Left ventricle myocardium inferior (tissue), 1 donor: ENCODE results near the gene CCDC198. TPM values are rescaled to one million over a fixed set of nuclear protein-coding genes. Genes with fewer than 3 reads are reported as not detected.

Experiments
- DNase-seq: peaks from one replicate; pipeline ENCODE4 v3.0.0-alpha.2; 2020
- H3K27ac ChIP-seq: fragments of 200-600 bp; replicated peaks from 2 replicates; pipeline ENCODE4 v1.8.0; 2021
- H3K27me3 ChIP-seq: fragments of 200-600 bp; 2 replicates; pipeline ENCODE4 v1.8.0; 2021; ENCODE audit warnings: low read depth
- H3K36me3 ChIP-seq: fragments of 200-600 bp; 2 replicates; pipeline ENCODE4 v1.8.0; 2021
- H3K4me1 ChIP-seq: fragments of 200-600 bp; 2 replicates; pipeline ENCODE4 v1.8.0; 2021
- H3K4me3 ChIP-seq: fragments of 200-600 bp; 2 replicates; pipeline ENCODE4 v1.8.0; 2021; ENCODE audit warnings: mild to moderate bottlenecking, moderate library complexity
- H3K9me3 ChIP-seq: fragments of 200-600 bp; replicated peaks from 2 replicates; pipeline ENCODE4 v1.8.0; 2021
- intact Hi-C: fragments of 100-400 bp; cut with micrococcal nuclease; formaldehyde crosslinking; loops from one replicate; pipeline ENCODE4 v1.11.0; 2022
- total RNA-seq: library from RNA; stranded (reverse); fragmentation: NEBNext Ultra II Directional; extraction: Animal tissue kit (Norgen Biotek cat#: 25700); gene quantifications from one replicate; pipeline ENCODE4 v1.2.1, GENCODE V29; 2021
- TF ChIP-seq, protein P1 (sequence below): fragments of 200-600 bp; IDR thresholded peaks from 2 replicates; pipeline ENCODE4 v1.8.0; 2021; ENCODE audit warnings: antibody characterized with exemption, mild to moderate bottlenecking, borderline replicate concordance
- donor health status: DM: no; HTN: yes; CAD: no; lungs with severe emphysema.

Gene CCDC198
- total RNA-seq, 1 donor from 2014 or later = not detected

GRCh38 chr14:57478050-57478449 is 15.6 kb downstream of the CCDC198 start:
- intact Hi-C loops = no loop called here
- Histone ChIP-seq H3K27ac (no peak overlapping the region), H3K9me3 (no peaks in the 10 kb centered on the region), H3K27me3 (peaks cover 3% of the 10 kb centered on the region), H3K4me3 (no peak overlapping the region), H3K4me1 (no peaks in the 10 kb centered on the region), H3K36me3 (no peaks in the 10 kb centered on the region)
- DNase-seq = no peak
- TF ChIP-seq, protein P1, sequence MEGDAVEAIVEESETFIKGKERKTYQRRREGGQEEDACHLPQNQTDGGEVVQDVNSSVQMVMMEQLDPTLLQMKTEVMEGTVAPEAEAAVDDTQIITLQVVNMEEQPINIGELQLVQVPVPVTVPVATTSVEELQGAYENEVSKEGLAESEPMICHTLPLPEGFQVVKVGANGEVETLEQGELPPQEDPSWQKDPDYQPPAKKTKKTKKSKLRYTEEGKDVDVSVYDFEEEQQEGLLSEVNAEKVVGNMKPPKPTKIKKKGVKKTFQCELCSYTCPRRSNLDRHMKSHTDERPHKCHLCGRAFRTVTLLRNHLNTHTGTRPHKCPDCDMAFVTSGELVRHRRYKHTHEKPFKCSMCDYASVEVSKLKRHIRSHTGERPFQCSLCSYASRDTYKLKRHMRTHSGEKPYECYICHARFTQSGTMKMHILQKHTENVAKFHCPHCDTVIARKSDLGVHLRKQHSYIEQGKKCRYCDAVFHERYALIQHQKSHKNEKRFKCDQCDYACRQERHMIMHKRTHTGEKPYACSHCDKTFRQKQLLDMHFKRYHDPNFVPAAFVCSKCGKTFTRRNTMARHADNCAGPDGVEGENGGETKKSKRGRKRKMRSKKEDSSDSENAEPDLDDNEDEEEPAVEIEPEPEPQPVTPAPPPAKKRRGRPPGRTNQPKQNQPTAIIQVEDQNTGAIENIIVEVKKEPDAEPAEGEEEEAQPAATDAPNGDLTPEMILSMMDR = no peak

DNA sequence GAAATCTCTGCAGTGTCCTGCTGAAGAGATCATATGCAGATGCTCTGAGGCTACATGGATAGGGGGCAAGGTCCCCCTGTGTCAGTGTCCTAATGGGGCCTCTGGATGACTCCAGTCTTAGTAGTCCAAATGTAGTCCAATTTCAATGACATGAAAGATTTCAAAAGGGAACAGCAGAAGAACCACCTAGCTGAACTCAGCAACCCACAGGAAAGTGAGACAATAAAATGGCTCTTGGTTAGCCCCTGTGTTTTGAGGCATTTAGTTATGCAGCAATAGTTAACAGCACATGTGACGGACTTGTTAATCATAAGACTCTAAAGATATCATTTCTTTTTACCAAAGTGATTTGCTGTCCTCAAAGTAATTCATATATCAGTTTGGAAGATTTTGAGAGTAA is 22.7 kb downstream of the CCDC198 start:
- Histone ChIP-seq H3K4me3 (no peak overlapping the region), H3K27me3 (no peaks in the 10 kb centered on the region), H3K4me1 (no peaks in the 10 kb centered on the region), H3K36me3 (no peaks in the 10 kb centered on the region), H3K27ac (no peak overlapping the region), H3K9me3 (no peaks in the 10 kb centered on the region)
- intact Hi-C loops = no loop called here
- TF ChIP-seq, protein P1 = no peak
- DNase-seq = no peak

DNA sequence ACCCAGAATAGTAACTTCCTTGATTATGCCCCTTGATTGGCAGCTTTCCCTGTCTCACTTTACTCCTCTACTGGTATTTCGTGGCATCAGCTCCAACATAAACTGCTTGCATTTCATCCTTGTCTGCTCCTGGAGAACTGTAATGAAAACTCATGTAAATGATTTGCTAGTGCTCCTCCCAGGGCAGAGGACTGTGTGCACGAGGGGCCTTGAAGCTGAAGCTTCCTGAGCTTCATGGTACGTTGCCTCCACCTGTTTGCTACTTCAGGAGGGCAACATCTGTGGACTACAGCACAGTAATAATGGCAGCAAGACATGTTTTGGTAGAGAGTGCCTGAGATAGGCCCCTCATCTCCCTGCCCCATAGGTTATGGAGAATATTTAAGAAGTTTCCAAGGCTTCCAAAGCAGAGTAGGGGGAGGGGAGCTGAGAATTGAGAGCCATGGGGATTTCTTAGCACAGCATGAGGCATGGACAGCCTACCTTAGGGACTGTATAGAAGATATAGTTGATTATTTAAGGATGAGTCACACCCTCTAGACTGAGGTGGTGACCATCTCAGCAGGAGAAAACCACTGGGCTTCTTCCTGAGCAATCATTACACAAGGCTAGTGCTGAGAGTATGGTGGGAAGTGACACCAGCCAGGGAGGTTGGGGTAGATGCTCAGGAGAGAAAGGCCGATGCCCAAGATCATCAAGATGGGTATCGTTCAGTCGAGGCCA is 29.5 kb downstream of the CCDC198 start:
- TF ChIP-seq, protein P1 = no peak
- intact Hi-C loops = no loop called here

GRCh38 chr14:57462551-57462950 is 31.1 kb downstream of the CCDC198 start:
- Histone ChIP-seq H3K27me3 (no peaks in the 10 kb centered on the region), H3K27ac (no peak overlapping the region), H3K4me3 (no peak overlapping the region), H3K36me3 (no peaks in the 10 kb centered on the region), H3K4me1 (no peaks in the 10 kb centered on the region), H3K9me3 (no peaks in the 10 kb centered on the region)
- DNase-seq = no peak
- TF ChIP-seq, protein P1 = no peak
- intact Hi-C loops = no loop called here

More for the DNA sequence above, 29.5 kb downstream of the CCDC198 start:
- H3K27me3 ChIP-seq = no peaks in the 10 kb centered on the region
- H3K36me3 ChIP-seq = no peaks in the 10 kb centered on the region
- no peak for DNase-seq
- no peak overlapping the region for H3K27ac ChIP-seq
- H3K4me1 ChIP-seq = no peaks in the 10 kb centered on the region
- no peaks in the 10 kb centered on the region for H3K9me3 ChIP-seq
- no peak overlapping the region for H3K4me3 ChIP-seq

- intact Hi-C loops = no loop called here
- H3K4me3 ChIP-seq = no peak overlapping the region
- no peak overlapping the region for H3K27ac ChIP-seq
- no peak for DNase-seq
- peaks cover under 1% of the 10 kb centered on the region for H3K9me3 ChIP-seq
- no peaks in the 10 kb centered on the region for H3K4me1 ChIP-seq
- H3K36me3 ChIP-seq = no peaks in the 10 kb centered on the region
- TF ChIP-seq, protein P1 = no peak
- H3K27me3 ChIP-seq = no peaks in the 10 kb centered on the region
Observed at GRCh38 chr14:57461777-57462320, 31.8 kb downstream of the CCDC198 start.
